ENCODE results near the gene ZFYVE27.

DNA sequence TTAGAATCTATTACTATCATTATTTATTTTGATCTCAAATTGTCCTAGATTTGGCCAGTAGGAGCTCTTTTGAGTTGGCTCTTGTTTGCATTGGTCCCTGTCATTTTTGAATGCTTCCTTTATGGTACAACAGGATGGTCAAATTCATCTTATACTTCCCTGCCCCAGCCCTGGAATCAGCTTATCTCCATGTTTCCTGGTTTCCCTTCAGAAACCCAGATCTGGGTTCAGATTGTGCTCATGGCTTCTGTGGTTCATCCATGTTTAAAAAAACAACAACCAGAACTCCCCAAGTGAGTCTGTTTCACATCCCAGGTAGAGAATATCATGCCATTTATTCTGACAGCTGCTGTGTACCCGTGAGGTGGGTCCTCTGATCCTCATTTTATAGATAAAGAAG, 10.6 kb downstream of the ZFYVE27 start:
- TF ChIP-seq CTCF (IDR thresholded peaks at IDR 0.05) (no peak), POLR2A (IDR thresholded peaks at IDR 0.05) (no peak)

All from esophagus squamous epithelium (tissue), 4 donors.